OCI-LY1 (cell line): Measurements from ENCODE around the gene ATP5F1B.

Source experiments
- EZH2 ChIP-seq: fragments of 200-600 bp; sonication (generic), shearing (Covaris generic); IDR thresholded peaks from 2 replicates; pipeline ENCODE4 v1.8.0; 2017; ENCODE audit warnings: borderline replicate concordance, mixed run types, mild to moderate bottlenecking, antibody characterized with exemption, low read length, moderate library complexity, mixed read lengths
- TF ChIP-seq, protein P1 (sequence below): fragments of 200-600 bp; sonication (generic), shearing (Covaris generic); IDR thresholded peaks from 2 replicates; pipeline ENCODE4 v1.5.1; 2017; ENCODE audit warnings: mild to moderate bottlenecking, antibody characterized with exemption, low read length, moderate library complexity, mixed read lengths

DNA sequence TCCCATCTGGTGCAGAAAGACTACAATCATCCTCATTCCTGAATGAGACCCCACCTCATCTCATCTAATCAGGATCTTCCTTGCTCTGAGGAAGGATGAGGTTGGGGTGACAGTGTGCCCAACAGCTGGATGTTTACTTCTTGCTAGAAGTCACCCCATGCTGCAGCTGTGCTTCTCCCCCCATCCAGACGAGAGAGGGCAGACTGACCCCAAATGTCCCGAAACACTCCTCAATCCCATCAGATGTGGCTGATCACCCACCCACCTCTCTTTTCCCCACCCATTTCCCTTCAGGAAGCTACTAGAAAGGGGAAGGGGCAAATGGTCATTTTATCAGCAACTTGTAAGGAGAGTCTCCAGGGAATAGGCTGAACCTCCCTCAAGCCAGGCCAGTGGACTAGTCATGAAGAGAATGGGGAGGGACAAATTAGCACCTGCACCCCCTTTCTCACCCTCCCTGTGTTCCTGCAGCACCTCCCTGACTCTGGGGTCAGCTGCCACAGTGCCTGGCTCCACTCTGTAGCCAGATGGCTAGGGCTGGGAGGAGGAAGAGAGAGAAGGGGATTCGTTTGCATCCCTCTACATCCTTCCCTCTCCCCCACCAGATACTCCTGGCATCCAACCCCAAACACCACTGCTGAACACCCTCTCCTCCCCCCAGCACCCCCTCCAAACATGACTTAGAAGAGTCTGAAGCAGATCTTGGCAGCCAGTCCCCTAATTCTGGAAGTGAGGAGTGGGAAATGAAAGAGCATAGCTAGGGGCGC is 12.9 kb downstream of the ATP5F1B start:
- TF ChIP-seq, protein P1, sequence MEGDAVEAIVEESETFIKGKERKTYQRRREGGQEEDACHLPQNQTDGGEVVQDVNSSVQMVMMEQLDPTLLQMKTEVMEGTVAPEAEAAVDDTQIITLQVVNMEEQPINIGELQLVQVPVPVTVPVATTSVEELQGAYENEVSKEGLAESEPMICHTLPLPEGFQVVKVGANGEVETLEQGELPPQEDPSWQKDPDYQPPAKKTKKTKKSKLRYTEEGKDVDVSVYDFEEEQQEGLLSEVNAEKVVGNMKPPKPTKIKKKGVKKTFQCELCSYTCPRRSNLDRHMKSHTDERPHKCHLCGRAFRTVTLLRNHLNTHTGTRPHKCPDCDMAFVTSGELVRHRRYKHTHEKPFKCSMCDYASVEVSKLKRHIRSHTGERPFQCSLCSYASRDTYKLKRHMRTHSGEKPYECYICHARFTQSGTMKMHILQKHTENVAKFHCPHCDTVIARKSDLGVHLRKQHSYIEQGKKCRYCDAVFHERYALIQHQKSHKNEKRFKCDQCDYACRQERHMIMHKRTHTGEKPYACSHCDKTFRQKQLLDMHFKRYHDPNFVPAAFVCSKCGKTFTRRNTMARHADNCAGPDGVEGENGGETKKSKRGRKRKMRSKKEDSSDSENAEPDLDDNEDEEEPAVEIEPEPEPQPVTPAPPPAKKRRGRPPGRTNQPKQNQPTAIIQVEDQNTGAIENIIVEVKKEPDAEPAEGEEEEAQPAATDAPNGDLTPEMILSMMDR, result no peak
- no peak for TF ChIP-seq EZH2
